COLO668 (cell line): ENCODE data around the gene VKORC1.
A peak's percentile ranks its signal among the peaks of the same experiment; 100 is the strongest.

Experiments
- DNase-seq: peaks from one replicate; lab custom pipeline; 2025; ENCODE audit not compliant: unreplicated experiment; lab: John Stamatoyannopoulos, UW

VKORC1 gene

GRCh38 chr16:31083081-31083480 lies 11.5 kb downstream of the VKORC1 start:
- no peak for DNase-seq

- DNase-seq = no peak
Measured at GRCh38 chr16:31082368-31083045, 12.1 kb downstream of the VKORC1 start.

- no peak for DNase-seq
Measured at GRCh38 chr16:31081428-31082351, 12.9 kb downstream of the VKORC1 start.

GRCh38 chr16:31080756-31081419 lies 13.7 kb downstream of the VKORC1 start:
- no peak for DNase-seq

GRCh38 chr16:31080035-31080629 lies 14.5 kb downstream of the VKORC1 start:
- DNase-seq = no peak

- no peak for DNase-seq
Measured at GRCh38 chr16:31079342-31079944, 15.2 kb downstream of the VKORC1 start.

GRCh38 chr16:31078597-31079341 lies 15.8 kb downstream of the VKORC1 start:
- DNase-seq = no peak

GRCh38 chr16:31077592-31078396 lies 16.8 kb downstream of the VKORC1 start:
- DNase-seq = no peak

- no peak for DNase-seq
Measured at GRCh38 chr16:31077024-31077423, 17.6 kb downstream of the VKORC1 start.

GRCh38 chr16:31076319-31076718 lies 18.3 kb downstream of the VKORC1 start:
- no peak for DNase-seq

GRCh38 chr16:31074814-31075183 lies 19.8 kb downstream of the VKORC1 start:
- DNase-seq = no peak

- peak; percentile 98 for DNase-seq
Measured at GRCh38 chr16:31073970-31074813, 20.4 kb downstream of the VKORC1 start, which contains the start of the genes ZNF646 and ZNF668. ZNF646 (plus strand) TSS chr16:31074422; CDS start chr16:31076325, 1,903 bp downstream. ZNF668 (minus strand) TSS chr16:31074240; CDS start chr16:31064459, 9,781 bp downstream.

- peak; percentile 95 for DNase-seq
Measured at GRCh38 chr16:31073142-31073969, 21.2 kb downstream of the VKORC1 start.

- peak; percentile 43 for DNase-seq
Measured at GRCh38 chr16:31072540-31073141, 22.0 kb downstream of the VKORC1 start.

- DNase-seq = peak; percentile 3
Measured at GRCh38 chr16:31071861-31072260, 22.7 kb downstream of the VKORC1 start.

- no peak for DNase-seq
Measured at GRCh38 chr16:31067342-31067741, 27.3 kb downstream of the VKORC1 start.

- no peak for DNase-seq
Measured at GRCh38 chr16:31064882-31065461, 29.6 kb downstream of the VKORC1 start.
